Thyroid gland (tissue), 4 donors: ENCODE measurements around the gene OXTR. TPM values are rescaled to one million over a fixed set of nuclear protein-coding genes. Genes with fewer than 3 reads are reported as not detected.
"Not testable (repeated sequence)": the region's sequence is repeated elsewhere in the genome, so short reads cannot be mapped to it uniquely, and the experiment has no call there.

Experiments used
- DNase-seq, 2 donors: peaks; one replicate each; pipeline ENCODE4 v3.0.0-alpha.2; 2019
- H3K27ac ChIP-seq, 3 donors: fragments of 200-600 bp; sonication (generic); 1 replicate in 2 of 3; 2 replicates in 1 of 3; pipeline ENCODE4 v1.5.1; 2016 to 2019; ENCODE audit warnings: mild to moderate bottlenecking in 1 of 3, moderate library complexity in 1 of 3
- H3K27me3 ChIP-seq: fragments of 200-600 bp; sonication (generic); one replicate; pipeline ENCODE4 v1.5.1; 2019
- H3K36me3 ChIP-seq, 2 donors: fragments of 200-600 bp; sonication (generic); one replicate each; pipeline ENCODE4 v1.5.1; 2016 to 2019
- H3K4me1 ChIP-seq, 2 donors: fragments of 200-600 bp; sonication (generic); one replicate each; pipeline ENCODE4 v1.5.1; 2017 to 2019
- H3K4me3 ChIP-seq, 3 donors: fragments of 200-600 bp; sonication (generic); replicated peaks in 1 of 3; 1 replicate in 2 of 3; 2 replicates in 1 of 3; pipeline ENCODE4 v1.5.1; 2016; ENCODE audit warnings: mild to moderate bottlenecking in 1 of 3
- H3K9me3 ChIP-seq: fragments of 200-600 bp; sonication (generic); one replicate; pipeline ENCODE4 v1.5.1; 2017
- CTCF ChIP-seq, 6 experiments: fragments of 200-600 bp in 3 of 6; fragments of 450-650 bp in 3 of 6; sonication (generic) in 3 of 6; IDR thresholded peaks; one replicate each; pipeline ENCODE4 v1.5.1; 2016 to 2019; ENCODE audit warnings: antibody characterized with exemption in 6 of 6, mild to moderate bottlenecking in 2 of 6, inconsistent platforms in 1 of 6, moderate library complexity in 1 of 6
- POLR2A ChIP-seq, 2 donors: fragments of 450-650 bp; IDR thresholded peaks; one replicate each; pipeline ENCODE4 v1.6.1; 2017; ENCODE audit warnings: antibody characterized with exemption in 2 of 2, mild to moderate bottlenecking in 2 of 2, moderate library complexity in 1 of 2
- WGBS, 2 donors: methylation state at CpG; one replicate each; pipeline ENCODE4 v1.1.5; 2017; 5-methylcytosine and 5-hydroxymethylcytosine counted together
- intact Hi-C: fragments of 100-400 bp; cut with DNase I; formaldehyde crosslinking; loops from one replicate; pipeline ENCODE4 v1.15.1; 2023
- total RNA-seq, 4 donors: library from RNA; depleted of rRNA; stranded (reverse); fragments of >200 nt; gene quantifications; one replicate each; pipeline ENCODE4 v1.2.3, GENCODE V29; 2016

Gene OXTR
- total RNA-seq, 4 donors from 2014 or later: 0.13 to 0.56 (median 0.39) TPM

- H3K4me3 ChIP-seq: no peak overlapping the region
- no peaks in the 10 kb centered on the region for H3K36me3 ChIP-seq
- TF ChIP-seq CTCF (IDR thresholded peaks at IDR 0.05) (no peak), POLR2A (IDR thresholded peaks at IDR 0.05) (no peak)
- no peak for DNase-seq
- H3K4me1 ChIP-seq: no peaks in the 10 kb centered on the region
- no peak overlapping the region for H3K27ac ChIP-seq
- no peaks in the 10 kb centered on the region for H3K27me3 ChIP-seq
- intact Hi-C loops: no loop called here
- no peaks in the 10 kb centered on the region for H3K9me3 ChIP-seq
- 88 to 90% methylated on average over 9 of the region's 9 CpGs for whole genome bisulfite sequencing, 2 donors
Observed at GRCh38 chr3:8727605-8728512, 41.6 kb downstream of the OXTR start.

GRCh38 chr3:8724108-8724752 is 45.2 kb downstream of the OXTR start:
- intact Hi-C loops: no loop called here
- no peaks in the 10 kb centered on the region for H3K9me3 ChIP-seq
- 84 to 89% methylated on average over 3 of the region's 3 CpGs for WGBS, 2 donors

GRCh38 chr3:8723612-8724011 is 45.8 kb downstream of the OXTR start:
- Histone ChIP-seq H3K4me3 (no peak overlapping the region), H3K36me3 (no peaks in the 10 kb centered on the region), H3K9me3 (no peaks in the 10 kb centered on the region), H3K27ac (no peak overlapping the region), H3K27me3 (no peaks in the 10 kb centered on the region), H3K4me1 (no peaks in the 10 kb centered on the region)
- WGBS, 2 donors: 73 to 77% methylated on average over 3 of the region's 3 CpGs
- TF ChIP-seq CTCF (IDR thresholded peaks at IDR 0.05) (no peak), POLR2A (IDR thresholded peaks at IDR 0.05) (no peak)
- intact Hi-C loops: no loop called here
- DNase-seq: no peak

More at GRCh38 chr3:8724108-8724752, 45.2 kb downstream of the OXTR start:
- no peak overlapping the region for H3K4me3 ChIP-seq
- H3K27ac ChIP-seq: no peak overlapping the region
- no peak for DNase-seq
- no peaks in the 10 kb centered on the region for H3K27me3 ChIP-seq
- no peak for TF ChIP-seq POLR2A (IDR thresholded peaks at IDR 0.05)
- no peak for TF ChIP-seq CTCF (IDR thresholded peaks at IDR 0.05)
- H3K36me3 ChIP-seq: no peaks in the 10 kb centered on the region
- no peaks in the 10 kb centered on the region for H3K4me1 ChIP-seq

- TF ChIP-seq CTCF (IDR thresholded peaks at IDR 0.05) (no peak), POLR2A (IDR thresholded peaks at IDR 0.05) (no peak)
- intact Hi-C loops: no loop called here
- WGBS, 2 donors: 72 to 77% methylated on average over 5 of the region's 5 CpGs
Observed at GRCh38 chr3:8722808-8723207, 46.6 kb downstream of the OXTR start.

GRCh38 chr3:8715757-8716156 is 53.7 kb downstream of the OXTR start:
- 89 to 92% methylated on average over 12 of the region's 12 CpGs for WGBS, 2 donors
- H3K27ac ChIP-seq, H3K4me1 ChIP-seq, H3K27me3 ChIP-seq, H3K9me3 ChIP-seq, H3K4me3 ChIP-seq, DNase-seq, intact Hi-C loops, H3K36me3 ChIP-seq: not testable (repeated sequence)

More at GRCh38 chr3:8722808-8723207, 46.6 kb downstream of the OXTR start:
- H3K36me3 ChIP-seq: no peaks in the 10 kb centered on the region
- no peaks in the 10 kb centered on the region for H3K4me1 ChIP-seq
- DNase-seq: no peak
- no peak overlapping the region for H3K27ac ChIP-seq
- no peaks in the 10 kb centered on the region for H3K27me3 ChIP-seq
- H3K4me3 ChIP-seq: no peak overlapping the region
- H3K9me3 ChIP-seq: no peaks in the 10 kb centered on the region
